Liver (tissue), 9 donors: ENCODE measurements around the gene GPR52. TPM values are rescaled to one million over a fixed set of nuclear protein-coding genes. Genes with fewer than 3 reads are reported as not detected.

Experiments used
- DNase-seq: peaks from one replicate; pipeline ENCODE4 v3.0.0-alpha.2; 2017; ENCODE audit warnings: low spot score
- H3K27ac ChIP-seq, 2 donors: one replicate each; pipeline ENCODE4 v1.7.0; 2013; ENCODE audit warnings: inconsistent platforms in 2 of 2, low read length in 2 of 2, control low read depth in 1 of 2, low read depth in 1 of 2, mild to moderate bottlenecking in 1 of 2
- H3K27me3 ChIP-seq, 4 donors: one replicate each; pipeline versions ENCODE4 v1.6.1 to v1.7.0; 2013; ENCODE audit warnings: low read length in 3 of 4, inconsistent platforms in 1 of 4, mild to moderate bottlenecking in 1 of 4, moderate library complexity in 1 of 4; ENCODE audit not compliant: control insufficient read depth in 4 of 4, insufficient read depth in 4 of 4
- H3K36me3 ChIP-seq, 4 donors: one replicate each; pipeline versions ENCODE4 v1.6.1 to v1.7.0; 2013; ENCODE audit warnings: low read length in 3 of 4, mild to moderate bottlenecking in 3 of 4, low read depth in 1 of 4, moderate library complexity in 1 of 4; ENCODE audit not compliant: control insufficient read depth in 4 of 4, insufficient read depth in 3 of 4
- H3K4me1 ChIP-seq, 4 donors: one replicate each; pipeline versions ENCODE4 v1.6.1 to v1.7.0; 2013; ENCODE audit warnings: low read length in 3 of 4, mild to moderate bottlenecking in 3 of 4, moderate library complexity in 1 of 4; ENCODE audit not compliant: control insufficient read depth in 4 of 4, insufficient read depth in 4 of 4
- H3K4me3 ChIP-seq, 3 donors: one replicate each; pipeline versions ENCODE4 v1.6.1 to v1.7.0; 2013; ENCODE audit warnings: low read length in 3 of 3, control low read depth in 1 of 3, low read depth in 1 of 3, mild to moderate bottlenecking in 1 of 3
- H3K9ac ChIP-seq, 2 donors: one replicate each; pipeline ENCODE4 v1.7.0; 2013; ENCODE audit warnings: low read length in 2 of 2, mild to moderate bottlenecking in 2 of 2, moderate library complexity in 2 of 2, control low read depth in 1 of 2, low read depth in 1 of 2
- H3K9me3 ChIP-seq, 4 donors: one replicate each; pipeline versions ENCODE4 v1.6.1 to v1.7.0; 2013; ENCODE audit warnings: low read length in 3 of 4; ENCODE audit not compliant: control insufficient read depth in 4 of 4
- ATF3 ChIP-seq: IDR thresholded peaks from 2 replicates; pipeline ENCODE4 v1.6.1; 2016; ENCODE audit warnings: antibody characterized with exemption
- EGR1 ChIP-seq, 2 donors: IDR thresholded peaks; 2 replicates each; pipeline ENCODE4 v1.6.1; 2016 to 2018; ENCODE audit warnings: antibody characterized with exemption in 2 of 2, low read depth in 2 of 2
- FOXA1 ChIP-seq: IDR thresholded peaks from 2 replicates; pipeline ENCODE4 v1.6.1; 2016; ENCODE audit warnings: antibody characterized with exemption
- FOXA2 ChIP-seq: IDR thresholded peaks from 2 replicates; pipeline ENCODE4 v1.6.1; 2016; ENCODE audit warnings: antibody characterized with exemption
- GABPA ChIP-seq, 2 donors: IDR thresholded peaks in 1 of 2; conservative IDR thresholded peaks in 1 of 2; 2 replicates each; pipeline ENCODE4 v1.6.1; 2016; ENCODE audit warnings: antibody characterized with exemption in 2 of 2, mild to moderate bottlenecking in 1 of 2, moderate library complexity in 1 of 2
- HNF4G ChIP-seq: IDR thresholded peaks from 2 replicates; pipeline ENCODE4 v1.6.1; 2016; ENCODE audit warnings: antibody characterized with exemption
- JUND ChIP-seq, 2 donors: IDR thresholded peaks; 2 replicates each; pipeline ENCODE4 v1.6.1; 2016; ENCODE audit warnings: antibody characterized with exemption in 2 of 2
- MAX ChIP-seq: IDR thresholded peaks from 2 replicates; pipeline ENCODE4 v1.6.1; 2016; ENCODE audit warnings: antibody characterized with exemption
- NR2F2 ChIP-seq: IDR thresholded peaks from 2 replicates; pipeline ENCODE4 v1.6.1; 2016; ENCODE audit warnings: antibody characterized with exemption
- RAD21 ChIP-seq, 2 donors: IDR thresholded peaks; 2 replicates each; pipeline ENCODE4 v1.6.1; 2016; ENCODE audit warnings: antibody characterized with exemption in 2 of 2, mild to moderate bottlenecking in 2 of 2
- RXRA ChIP-seq, 2 donors: IDR thresholded peaks; 2 replicates each; pipeline ENCODE4 v1.6.1; 2017 to 2018; ENCODE audit warnings: antibody characterized with exemption in 2 of 2, mild to moderate bottlenecking in 1 of 2
- SP1 ChIP-seq: IDR thresholded peaks from 2 replicates; pipeline ENCODE4 v1.6.1; 2018; ENCODE audit warnings: antibody characterized with exemption, mild to moderate bottlenecking
- TAF1 ChIP-seq: conservative IDR thresholded peaks from 2 replicates; pipeline ENCODE4 v1.6.1; 2016; ENCODE audit warnings: antibody characterized with exemption, mild to moderate bottlenecking
- YY1 ChIP-seq: IDR thresholded peaks from 2 replicates; pipeline ENCODE4 v1.6.1; 2016; ENCODE audit warnings: antibody characterized with exemption, mild to moderate bottlenecking
- ZBTB33 ChIP-seq: IDR thresholded peaks from 2 replicates; pipeline ENCODE4 v1.6.1; 2016; ENCODE audit warnings: antibody characterized with exemption
- WGBS: extraction: QIAGEN DNeasy Blood & Tissue Kit; methylation state at CpG from one replicate; pipeline ENCODE4 v1.1.7; 2013; 5-methylcytosine and 5-hydroxymethylcytosine counted together
- polyA plus RNA-seq, 2 donors: library from polyadenylated mRNA; stranded (reverse) in 1 of 2; unstranded in 1 of 2; fragments of 200-250 nt in 1 of 2; fragments of >200 nt in 1 of 2; fragmentation: Nextera tagmentation in 1 of 2; extraction: Ambion mirVana in 1 of 2; gene quantifications; one replicate each; pipeline versions ENCODE4 v1.2.1 to v1.2.3, GENCODE V29; 2013 to 2015
- total RNA-seq, 2 donors: library from RNA; depleted of rRNA; stranded (reverse); fragments of >200 nt; gene quantifications; one replicate each; pipeline ENCODE4 v1.2.3, GENCODE V29; 2014
- TF ChIP-seq, protein P1 (sequence below): IDR thresholded peaks from 2 replicates; pipeline ENCODE4 v1.6.1; 2016; ENCODE audit warnings: antibody characterized with exemption, mild to moderate bottlenecking
- TF ChIP-seq, protein P2 (sequence below): fragments of 150-350 bp; IDR thresholded peaks from 2 replicates; pipeline ENCODE4 v1.5.1; 2017; ENCODE audit warnings: improper control_type of control experiment, low read depth, low read length; ENCODE audit not compliant: missing input control
- donor health status: healthy.
- donor health status: healthy.
- donor health status: healthy.
- donor health status: healthy.
- donor health status: healthy.

The GPR52 gene
- total and polyA plus RNA-seq, 4 donors, result 1.3 to 4.8 TPM; not detected in 2

DNA sequence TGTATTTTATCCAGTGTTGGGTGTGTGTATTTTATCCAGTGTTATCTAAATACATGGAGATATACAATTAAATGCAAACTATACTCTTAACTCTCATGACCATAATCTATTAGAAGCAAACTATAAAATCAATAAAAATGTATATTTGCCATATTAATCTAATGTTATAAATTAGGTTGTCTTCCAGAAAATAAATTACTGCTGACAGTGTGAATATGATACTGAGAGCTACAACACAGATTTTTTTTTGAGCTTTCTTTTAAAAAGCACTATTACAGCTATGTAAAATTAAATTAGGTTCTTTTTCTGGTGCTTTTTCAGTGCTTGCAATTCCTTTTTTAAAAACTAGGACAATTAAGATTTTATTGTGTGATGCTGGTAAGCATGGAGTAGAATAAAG lies 19.0 kb upstream of the GPR52 start:
- DNase-seq, result no peak
- H3K4me3 ChIP-seq, result no peak overlapping the region
- H3K36me3 ChIP-seq, result no peaks in the 10 kb centered on the region
- H3K9ac ChIP-seq, result no peak overlapping the region
- H3K27ac ChIP-seq, result no peak overlapping the region
- peaks cover 0 to 2% (median 0%) of the 10 kb centered on the region in 4 donors for H3K4me1 ChIP-seq
- no peak for TF ChIP-seq NR2F2
- TF ChIP-seq YY1, result no peak
- no peak for TF ChIP-seq RAD21 (IDR thresholded peaks at IDR 0.05)
- no peak for TF ChIP-seq FOXA1
- no peak for TF ChIP-seq MAX
- TF ChIP-seq, protein P1, sequence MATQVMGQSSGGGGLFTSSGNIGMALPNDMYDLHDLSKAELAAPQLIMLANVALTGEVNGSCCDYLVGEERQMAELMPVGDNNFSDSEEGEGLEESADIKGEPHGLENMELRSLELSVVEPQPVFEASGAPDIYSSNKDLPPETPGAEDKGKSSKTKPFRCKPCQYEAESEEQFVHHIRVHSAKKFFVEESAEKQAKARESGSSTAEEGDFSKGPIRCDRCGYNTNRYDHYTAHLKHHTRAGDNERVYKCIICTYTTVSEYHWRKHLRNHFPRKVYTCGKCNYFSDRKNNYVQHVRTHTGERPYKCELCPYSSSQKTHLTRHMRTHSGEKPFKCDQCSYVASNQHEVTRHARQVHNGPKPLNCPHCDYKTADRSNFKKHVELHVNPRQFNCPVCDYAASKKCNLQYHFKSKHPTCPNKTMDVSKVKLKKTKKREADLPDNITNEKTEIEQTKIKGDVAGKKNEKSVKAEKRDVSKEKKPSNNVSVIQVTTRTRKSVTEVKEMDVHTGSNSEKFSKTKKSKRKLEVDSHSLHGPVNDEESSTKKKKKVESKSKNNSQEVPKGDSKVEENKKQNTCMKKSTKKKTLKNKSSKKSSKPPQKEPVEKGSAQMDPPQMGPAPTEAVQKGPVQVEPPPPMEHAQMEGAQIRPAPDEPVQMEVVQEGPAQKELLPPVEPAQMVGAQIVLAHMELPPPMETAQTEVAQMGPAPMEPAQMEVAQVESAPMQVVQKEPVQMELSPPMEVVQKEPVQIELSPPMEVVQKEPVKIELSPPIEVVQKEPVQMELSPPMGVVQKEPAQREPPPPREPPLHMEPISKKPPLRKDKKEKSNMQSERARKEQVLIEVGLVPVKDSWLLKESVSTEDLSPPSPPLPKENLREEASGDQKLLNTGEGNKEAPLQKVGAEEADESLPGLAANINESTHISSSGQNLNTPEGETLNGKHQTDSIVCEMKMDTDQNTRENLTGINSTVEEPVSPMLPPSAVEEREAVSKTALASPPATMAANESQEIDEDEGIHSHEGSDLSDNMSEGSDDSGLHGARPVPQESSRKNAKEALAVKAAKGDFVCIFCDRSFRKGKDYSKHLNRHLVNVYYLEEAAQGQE, result no peak
- TF ChIP-seq EGR1 (IDR thresholded peaks at IDR 0.05; ENCODE audit: low read depth in 2 of 2), result no peak
- no peak for TF ChIP-seq GABPA (IDR thresholded peaks at IDR 0.05 in 1 of 2, conservative IDR thresholded peaks at IDR 0.05 in 1 of 2)
- TF ChIP-seq JUND (IDR thresholded peaks at IDR 0.05), result no peak
- H3K9me3 ChIP-seq, result no peaks in the 10 kb centered on the region
- no peaks in the 10 kb centered on the region for H3K27me3 ChIP-seq

DNA sequence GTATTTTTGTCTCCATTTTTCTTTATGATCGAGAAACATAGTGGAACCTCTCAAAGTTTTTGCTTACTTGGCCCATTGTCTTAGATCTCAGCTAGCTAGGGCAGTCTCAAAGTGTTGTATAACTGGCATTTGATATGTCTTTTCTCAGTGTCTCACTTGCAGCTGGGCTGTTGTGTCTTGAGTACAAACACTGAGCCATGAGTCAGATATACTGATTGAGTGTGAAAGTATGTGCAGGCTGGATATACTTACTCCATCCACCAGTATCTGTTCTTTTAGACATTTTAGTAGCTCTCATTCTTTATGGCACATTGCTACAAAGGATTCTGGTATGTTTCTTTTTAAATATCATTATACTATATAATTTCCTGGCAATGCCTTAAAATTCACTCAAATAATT lies 14.3 kb upstream of the GPR52 start:
- Histone ChIP-seq H3K27ac (no peak overlapping the region), H3K4me3 (no peak overlapping the region), H3K9ac (no peak overlapping the region), H3K9me3 (no peaks in the 10 kb centered on the region), H3K36me3 (no peaks in the 10 kb centered on the region), H3K27me3 (no peaks in the 10 kb centered on the region), H3K4me1 (no peaks in the 10 kb centered on the region)
- TF ChIP-seq SP1 (no peak), ZBTB33 (no peak), ATF3 (no peak), NR2F2 (no peak), GABPA (IDR thresholded peaks at IDR 0.05 in 1 of 2, conservative IDR thresholded peaks at IDR 0.05 in 1 of 2) (no peak), YY1 (no peak), FOXA1 (no peak), FOXA2 (no peak), TAF1 (no peak), HNF4G (no peak), MAX (no peak), RXRA (IDR thresholded peaks at IDR 0.05) (no peak)
- TF ChIP-seq, protein P2, sequence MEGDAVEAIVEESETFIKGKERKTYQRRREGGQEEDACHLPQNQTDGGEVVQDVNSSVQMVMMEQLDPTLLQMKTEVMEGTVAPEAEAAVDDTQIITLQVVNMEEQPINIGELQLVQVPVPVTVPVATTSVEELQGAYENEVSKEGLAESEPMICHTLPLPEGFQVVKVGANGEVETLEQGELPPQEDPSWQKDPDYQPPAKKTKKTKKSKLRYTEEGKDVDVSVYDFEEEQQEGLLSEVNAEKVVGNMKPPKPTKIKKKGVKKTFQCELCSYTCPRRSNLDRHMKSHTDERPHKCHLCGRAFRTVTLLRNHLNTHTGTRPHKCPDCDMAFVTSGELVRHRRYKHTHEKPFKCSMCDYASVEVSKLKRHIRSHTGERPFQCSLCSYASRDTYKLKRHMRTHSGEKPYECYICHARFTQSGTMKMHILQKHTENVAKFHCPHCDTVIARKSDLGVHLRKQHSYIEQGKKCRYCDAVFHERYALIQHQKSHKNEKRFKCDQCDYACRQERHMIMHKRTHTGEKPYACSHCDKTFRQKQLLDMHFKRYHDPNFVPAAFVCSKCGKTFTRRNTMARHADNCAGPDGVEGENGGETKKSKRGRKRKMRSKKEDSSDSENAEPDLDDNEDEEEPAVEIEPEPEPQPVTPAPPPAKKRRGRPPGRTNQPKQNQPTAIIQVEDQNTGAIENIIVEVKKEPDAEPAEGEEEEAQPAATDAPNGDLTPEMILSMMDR, result no peak
- TF ChIP-seq, protein P1, result no peak
- DNase-seq, result no peak
- WGBS, result 97% methylated on average over 1 of the region's 1 CpG
